GM12873 (cell line): ENCODE data around the gene GLUL.

Experiments used
- CTCF ChIP-seq: IDR thresholded peaks from 2 replicates; pipeline ENCODE4 v1.5.1; 2012; ENCODE audit warnings: low read depth, mild to moderate bottlenecking, moderate library complexity, low read length, control low read depth; ENCODE audit not compliant: insufficient read depth; ENCODE audit errors: missing control alignments

GLUL gene

GRCh38 chr1:182415789-182416188 is 24.2 kb upstream of the GLUL start:
- TF ChIP-seq CTCF, result no peak

- TF ChIP-seq CTCF, result no peak
Observed at GRCh38 chr1:182413969-182414368, 22.4 kb upstream of the GLUL start.

GRCh38 chr1:182413486-182413885 is 21.9 kb upstream of the GLUL start:
- TF ChIP-seq CTCF, result no peak

- no peak for TF ChIP-seq CTCF
Observed at GRCh38 chr1:182410620-182411273, 19.2 kb upstream of the GLUL start.

GRCh38 chr1:182410138-182410537 is 18.5 kb upstream of the GLUL start:
- no peak for TF ChIP-seq CTCF

- no peak for TF ChIP-seq CTCF
Observed at GRCh38 chr1:182408435-182409075, 17.0 kb upstream of the GLUL start.

GRCh38 chr1:182407724-182408123 is 16.1 kb upstream of the GLUL start:
- TF ChIP-seq CTCF, result no peak
